HepG2 (cell line): ENCODE data around the gene ANKS1A.

Source experiments
- EEA1 ChIP-seq: sonication (generic); formaldehyde crosslinking; IDR thresholded peaks from 2 replicates; pipeline ENCODE4 v1.5.1; 2020; ENCODE audit warnings: mild to moderate bottlenecking, missing genetic modification reagents, borderline replicate concordance
- MLXIP ChIP-seq: sonication (generic); formaldehyde crosslinking; IDR thresholded peaks from 2 replicates; pipeline ENCODE4 v1.9.0; 2021; ENCODE audit warnings: missing genetic modification reagents, borderline replicate concordance
- ZNF552 ChIP-seq: sonication (generic); formaldehyde crosslinking; IDR thresholded peaks from 2 replicates; pipeline ENCODE4 v1.9.0; 2022; ENCODE audit warnings: missing genetic modification reagents, mild to moderate bottlenecking, borderline replicate concordance

- TF ChIP-seq ZNF552: no peak
- no peak for TF ChIP-seq EEA1 (CRISPR knock-in tag)
- no peak for TF ChIP-seq MLXIP (CRISPR knock-in tag)
Measured at GRCh38 chr6:34904990-34905613, 16.0 kb downstream of the ANKS1A start.
